Suprapubic skin (tissue), 4 donors: ENCODE data around the gene C1QTNF9.
"Not testable (repeated sequence)": the region's sequence is repeated elsewhere in the genome, so short reads cannot be mapped to it uniquely, and the experiment has no call there.

ENCODE experiments used
- EP300 ChIP-seq: sonication (generic); formaldehyde crosslinking; IDR thresholded peaks from one replicate; pipeline ENCODE4 v1.6.1; 2017; ENCODE audit warnings: antibody characterized with exemption
- POLR2AphosphoS5 ChIP-seq, 3 donors: sonication (generic); formaldehyde crosslinking; IDR thresholded peaks; one replicate each; pipeline ENCODE4 v1.6.1; 2017; ENCODE audit warnings: antibody characterized with exemption in 3 of 3
- TF ChIP-seq, protein P1 (sequence below), 2 donors: fragments of 200-600 bp in 1 of 2; fragments of 450-650 bp in 1 of 2; sonication (generic) in 1 of 2; IDR thresholded peaks; one replicate each; pipeline ENCODE4 v1.5.1; 2016 to 2019; ENCODE audit warnings: antibody characterized with exemption in 2 of 2, mild to moderate bottlenecking in 1 of 2, moderate library complexity in 1 of 2

DNA sequence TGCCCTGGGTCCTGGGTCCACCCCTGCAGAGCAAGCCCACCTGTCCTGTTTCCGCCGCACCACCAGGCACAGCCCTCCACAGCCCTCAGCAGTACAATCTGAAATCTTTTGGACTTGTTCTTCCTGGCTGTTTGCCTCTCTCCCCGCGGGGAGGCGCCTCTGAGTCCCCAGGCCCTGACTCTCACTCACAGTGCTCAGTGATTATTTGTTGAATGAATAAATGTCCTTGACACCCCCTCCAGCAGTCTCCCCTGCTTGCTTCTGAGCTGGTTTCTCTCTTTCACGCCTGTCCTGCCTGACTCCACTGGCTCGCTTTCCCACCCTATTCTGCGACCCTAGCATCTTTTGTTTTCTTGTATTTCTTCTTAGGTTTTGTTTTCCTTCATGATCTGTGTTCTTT lies 56.9 kb downstream of the C1QTNF9 start:
- not testable (repeated sequence) for TF ChIP-seq POLR2AphosphoS5 (IDR thresholded peaks at IDR 0.05); EP300
- TF ChIP-seq, protein P1, sequence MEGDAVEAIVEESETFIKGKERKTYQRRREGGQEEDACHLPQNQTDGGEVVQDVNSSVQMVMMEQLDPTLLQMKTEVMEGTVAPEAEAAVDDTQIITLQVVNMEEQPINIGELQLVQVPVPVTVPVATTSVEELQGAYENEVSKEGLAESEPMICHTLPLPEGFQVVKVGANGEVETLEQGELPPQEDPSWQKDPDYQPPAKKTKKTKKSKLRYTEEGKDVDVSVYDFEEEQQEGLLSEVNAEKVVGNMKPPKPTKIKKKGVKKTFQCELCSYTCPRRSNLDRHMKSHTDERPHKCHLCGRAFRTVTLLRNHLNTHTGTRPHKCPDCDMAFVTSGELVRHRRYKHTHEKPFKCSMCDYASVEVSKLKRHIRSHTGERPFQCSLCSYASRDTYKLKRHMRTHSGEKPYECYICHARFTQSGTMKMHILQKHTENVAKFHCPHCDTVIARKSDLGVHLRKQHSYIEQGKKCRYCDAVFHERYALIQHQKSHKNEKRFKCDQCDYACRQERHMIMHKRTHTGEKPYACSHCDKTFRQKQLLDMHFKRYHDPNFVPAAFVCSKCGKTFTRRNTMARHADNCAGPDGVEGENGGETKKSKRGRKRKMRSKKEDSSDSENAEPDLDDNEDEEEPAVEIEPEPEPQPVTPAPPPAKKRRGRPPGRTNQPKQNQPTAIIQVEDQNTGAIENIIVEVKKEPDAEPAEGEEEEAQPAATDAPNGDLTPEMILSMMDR (IDR thresholded peaks at IDR 0.05): not testable (repeated sequence)
